HL-60 (cell line): ENCODE measurements around the gene FCMR.

Source experiments
- DNase-seq, 2 experiments: peaks; one replicate each; pipeline ENCODE4 v3.0.0-alpha.2; 2010 to 2020; ENCODE audit warnings: low read depth in 1 of 2, low spot score in 1 of 2
- H3K27ac ChIP-seq: fragments of 250-450 bp; sonication (Bioruptor Pico); replicated peaks from 2 replicates; pipeline ENCODE4 v1.5.1; 2020; ENCODE audit warnings: mild to moderate bottlenecking, moderate library complexity
- H3K27me3 ChIP-seq: fragments of 250-450 bp; sonication (Bioruptor Pico); 2 replicates; pipeline ENCODE4 v1.5.1; 2021; ENCODE audit warnings: mild to moderate bottlenecking, moderate library complexity; ENCODE audit not compliant: insufficient read depth, poor library complexity, severe bottlenecking
- H3K4me3 ChIP-seq: replicated peaks from 2 replicates; pipeline ENCODE4 v1.5.1; 2011; ENCODE audit warnings: mild to moderate bottlenecking, control low read depth, low read length; ENCODE audit not compliant: insufficient read depth
- GABPA ChIP-seq: IDR thresholded peaks from 2 replicates; pipeline ENCODE4 v1.6.1; 2012; ENCODE audit warnings: low read depth
- POLR2AphosphoS5 ChIP-seq: IDR thresholded peaks from 2 replicates; pipeline ENCODE4 v1.6.1; 2012; ENCODE audit warnings: low read depth
- SPI1 ChIP-seq: IDR thresholded peaks from 2 replicates; pipeline ENCODE4 v1.6.1; 2012; ENCODE audit warnings: low read depth, mild to moderate bottlenecking, borderline replicate concordance
- TF ChIP-seq, protein P1 (sequence below): IDR thresholded peaks from 2 replicates; pipeline ENCODE4 v1.6.1; 2012; ENCODE audit warnings: low read depth; ENCODE audit not compliant: insufficient replicate concordance
- TF ChIP-seq, protein P2 (sequence below): IDR thresholded peaks from one replicate; pipeline ENCODE4 v1.5.1; 2011; ENCODE audit warnings: low read length, control low read depth, inconsistent platforms; ENCODE audit not compliant: insufficient read depth

FCMR gene

DNA sequence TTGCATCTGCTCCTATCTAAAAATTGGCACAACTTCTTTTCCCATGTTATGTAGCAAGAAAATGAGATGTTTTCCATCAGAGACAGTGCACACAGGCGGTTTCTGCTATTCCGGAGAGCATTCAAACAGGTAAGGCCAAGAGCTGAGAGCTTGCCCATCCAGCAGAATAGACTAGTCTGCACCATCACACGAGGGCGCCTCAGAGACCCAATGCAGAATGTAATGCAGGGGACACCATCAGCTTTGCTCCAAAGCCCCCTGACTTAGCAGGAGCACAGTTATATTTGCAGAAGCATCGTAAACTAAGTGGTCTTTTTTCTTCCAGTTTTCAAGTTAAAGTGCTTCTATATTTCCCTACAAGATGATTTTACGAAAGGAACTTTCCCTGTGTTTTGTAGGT is 19.8 kb downstream of the FCMR start:
- peaks cover 3% of the 10 kb centered on the region for H3K27me3 ChIP-seq

DNA sequence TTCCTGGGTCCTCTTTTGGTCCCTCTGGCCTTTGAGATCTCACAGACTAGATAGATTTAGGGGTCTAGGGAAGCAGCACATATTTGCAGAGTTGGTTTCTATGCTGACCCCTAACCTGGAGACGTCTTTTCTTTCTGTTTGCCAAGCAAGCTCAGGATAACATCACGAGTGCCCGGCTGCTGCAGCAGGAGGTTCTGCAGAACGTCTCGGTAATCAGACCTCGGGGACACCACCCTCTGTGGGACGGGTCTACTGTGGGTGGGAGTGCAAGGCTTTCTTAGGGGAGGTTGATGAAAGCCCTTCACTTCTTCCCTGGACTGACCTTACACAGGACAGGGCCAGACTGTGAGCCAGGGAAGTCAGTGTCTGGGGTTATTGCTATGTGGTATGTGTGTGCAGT is 21.6 kb downstream of the FCMR start:
- DNase-seq, result no peak
- no peak overlapping the region for H3K4me3 ChIP-seq
- H3K27me3 ChIP-seq, result peaks cover 3% of the 10 kb centered on the region
- TF ChIP-seq, protein P1, sequence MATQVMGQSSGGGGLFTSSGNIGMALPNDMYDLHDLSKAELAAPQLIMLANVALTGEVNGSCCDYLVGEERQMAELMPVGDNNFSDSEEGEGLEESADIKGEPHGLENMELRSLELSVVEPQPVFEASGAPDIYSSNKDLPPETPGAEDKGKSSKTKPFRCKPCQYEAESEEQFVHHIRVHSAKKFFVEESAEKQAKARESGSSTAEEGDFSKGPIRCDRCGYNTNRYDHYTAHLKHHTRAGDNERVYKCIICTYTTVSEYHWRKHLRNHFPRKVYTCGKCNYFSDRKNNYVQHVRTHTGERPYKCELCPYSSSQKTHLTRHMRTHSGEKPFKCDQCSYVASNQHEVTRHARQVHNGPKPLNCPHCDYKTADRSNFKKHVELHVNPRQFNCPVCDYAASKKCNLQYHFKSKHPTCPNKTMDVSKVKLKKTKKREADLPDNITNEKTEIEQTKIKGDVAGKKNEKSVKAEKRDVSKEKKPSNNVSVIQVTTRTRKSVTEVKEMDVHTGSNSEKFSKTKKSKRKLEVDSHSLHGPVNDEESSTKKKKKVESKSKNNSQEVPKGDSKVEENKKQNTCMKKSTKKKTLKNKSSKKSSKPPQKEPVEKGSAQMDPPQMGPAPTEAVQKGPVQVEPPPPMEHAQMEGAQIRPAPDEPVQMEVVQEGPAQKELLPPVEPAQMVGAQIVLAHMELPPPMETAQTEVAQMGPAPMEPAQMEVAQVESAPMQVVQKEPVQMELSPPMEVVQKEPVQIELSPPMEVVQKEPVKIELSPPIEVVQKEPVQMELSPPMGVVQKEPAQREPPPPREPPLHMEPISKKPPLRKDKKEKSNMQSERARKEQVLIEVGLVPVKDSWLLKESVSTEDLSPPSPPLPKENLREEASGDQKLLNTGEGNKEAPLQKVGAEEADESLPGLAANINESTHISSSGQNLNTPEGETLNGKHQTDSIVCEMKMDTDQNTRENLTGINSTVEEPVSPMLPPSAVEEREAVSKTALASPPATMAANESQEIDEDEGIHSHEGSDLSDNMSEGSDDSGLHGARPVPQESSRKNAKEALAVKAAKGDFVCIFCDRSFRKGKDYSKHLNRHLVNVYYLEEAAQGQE, result no peak
- TF ChIP-seq POLR2AphosphoS5, result no peak
- no peak overlapping the region for H3K27ac ChIP-seq

More for the DNA sequence above, 19.8 kb downstream of the FCMR start:
- H3K4me3 ChIP-seq, result no peak overlapping the region
- DNase-seq, result no peak
- TF ChIP-seq SPI1, result no peak
- no peak for TF ChIP-seq POLR2AphosphoS5
- TF ChIP-seq GABPA, result no peak
- TF ChIP-seq, protein P2, sequence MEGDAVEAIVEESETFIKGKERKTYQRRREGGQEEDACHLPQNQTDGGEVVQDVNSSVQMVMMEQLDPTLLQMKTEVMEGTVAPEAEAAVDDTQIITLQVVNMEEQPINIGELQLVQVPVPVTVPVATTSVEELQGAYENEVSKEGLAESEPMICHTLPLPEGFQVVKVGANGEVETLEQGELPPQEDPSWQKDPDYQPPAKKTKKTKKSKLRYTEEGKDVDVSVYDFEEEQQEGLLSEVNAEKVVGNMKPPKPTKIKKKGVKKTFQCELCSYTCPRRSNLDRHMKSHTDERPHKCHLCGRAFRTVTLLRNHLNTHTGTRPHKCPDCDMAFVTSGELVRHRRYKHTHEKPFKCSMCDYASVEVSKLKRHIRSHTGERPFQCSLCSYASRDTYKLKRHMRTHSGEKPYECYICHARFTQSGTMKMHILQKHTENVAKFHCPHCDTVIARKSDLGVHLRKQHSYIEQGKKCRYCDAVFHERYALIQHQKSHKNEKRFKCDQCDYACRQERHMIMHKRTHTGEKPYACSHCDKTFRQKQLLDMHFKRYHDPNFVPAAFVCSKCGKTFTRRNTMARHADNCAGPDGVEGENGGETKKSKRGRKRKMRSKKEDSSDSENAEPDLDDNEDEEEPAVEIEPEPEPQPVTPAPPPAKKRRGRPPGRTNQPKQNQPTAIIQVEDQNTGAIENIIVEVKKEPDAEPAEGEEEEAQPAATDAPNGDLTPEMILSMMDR, result no peak
- TF ChIP-seq, protein P1, result no peak
- no peak overlapping the region for H3K27ac ChIP-seq

DNA sequence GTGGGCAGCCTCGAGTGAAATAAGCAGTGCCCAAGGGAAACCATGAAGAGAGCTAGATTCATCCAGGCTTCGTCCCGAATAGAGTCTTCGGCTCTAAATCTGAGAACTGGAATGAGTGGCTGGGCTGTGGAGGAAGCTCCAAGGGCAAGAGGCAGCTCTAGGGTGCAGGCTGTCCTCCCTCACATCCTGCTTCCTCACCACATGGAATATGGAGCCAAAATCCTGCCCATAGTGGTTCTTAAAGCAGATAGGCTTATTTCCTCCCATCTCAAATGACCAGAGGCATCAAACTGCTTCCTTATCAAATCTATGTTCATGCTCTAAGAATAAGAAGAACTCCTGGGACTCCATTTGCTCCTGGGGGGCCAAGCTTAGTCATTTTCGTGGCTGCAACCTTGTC is 22.0 kb downstream of the FCMR start:
- H3K4me3 ChIP-seq, result no peak overlapping the region
- H3K27me3 ChIP-seq, result peaks cover 3% of the 10 kb centered on the region
- TF ChIP-seq GABPA, result no peak
- TF ChIP-seq, protein P1, result no peak
- no peak for TF ChIP-seq SPI1
- TF ChIP-seq, protein P2, result no peak
- no peak for TF ChIP-seq POLR2AphosphoS5
- DNase-seq, result no peak
- no peak overlapping the region for H3K27ac ChIP-seq
